Activated CD8-positive, alpha-beta T cell treated with anti-CD3 and anti-CD28 coated beads, Interleukin-2, amount 10 ng/mL, durations not matched to agents 7 days and 5 days (primary cell): Measurements from ENCODE around the gene CRMP1. TPM values are rescaled to one million over a fixed set of nuclear protein-coding genes. Genes with fewer than 3 reads are reported as not detected.

Experiments used
- ATAC-seq: fragments of 150-1000 bp; cut with Tn5 transposase; one replicate; pipeline ENCODE4 v1.10.0; 2021; ENCODE audit warnings: moderate library complexity
- CTCF ChIA-PET: fragments of 350-600 bp; sonication (Branson Sonifier 250); formaldehyde crosslinking; loops from one replicate; lab custom pipeline; 2021; ENCODE audit warnings: antibody characterized with exemption; lab: Charles Lee
- POLR2A ChIA-PET: fragments of 350-600 bp; sonication (Branson Sonifier 250); formaldehyde crosslinking; loops from one replicate; lab custom pipeline; 2021; ENCODE audit warnings: antibody characterized with exemption; lab: Charles Lee
- DNase-seq: peaks from one replicate; pipeline ENCODE4 v3.0.0-alpha.2; 2020
- H3K27ac Mint-ChIP-seq: one replicate; pipeline ENCODE4 v1.8.0; 2021; ENCODE audit warnings: mild to moderate bottlenecking, mixed read lengths
- H3K27me3 Mint-ChIP-seq: one replicate; pipeline ENCODE4 v1.8.0; 2021; ENCODE audit warnings: low read depth, mixed read lengths
- H3K36me3 Mint-ChIP-seq: one replicate; pipeline ENCODE4 v1.8.0; 2021; ENCODE audit warnings: low read depth, mixed read lengths
- H3K4me1 Mint-ChIP-seq: one replicate; pipeline ENCODE4 v1.8.0; 2021; ENCODE audit warnings: low read depth, mixed read lengths
- H3K4me3 Mint-ChIP-seq: one replicate; pipeline ENCODE4 v1.8.0; 2021; ENCODE audit warnings: mild to moderate bottlenecking, mixed read lengths
- H3K9me3 Mint-ChIP-seq: one replicate; pipeline ENCODE4 v1.8.0; 2022; ENCODE audit warnings: mixed read lengths; ENCODE audit not compliant: insufficient read depth
- microRNA-seq: library from miRNA; unstranded; fragments of <30 nt; microRNA quantifications from one replicate; pipeline ENCODE4 v1.2.0, GENCODE V29; 2022
- total RNA-seq, 2 experiments: library from RNA; stranded (reverse); gene quantifications; one replicate each; pipeline ENCODE4 v1.2.3, GENCODE V29; 2021

The CRMP1 gene
- total RNA-seq, 2 experiments from 2014 or later = not detected

GRCh38 chr4:5781691-5782090, 111.2 kb downstream of the CRMP1 start:
- CTCF ChIA-PET = no interaction called here
- no peak for DNase-seq
- Mint-ChIP-seq H3K27me3 (no peaks in the 10 kb centered on the region), H3K36me3 (no peaks in the 10 kb centered on the region), H3K4me1 (no peaks in the 10 kb centered on the region), H3K27ac (no peak overlapping the region), H3K4me3 (no peak overlapping the region), H3K9me3 (peaks cover 9% of the 10 kb centered on the region)
- POLR2A ChIA-PET = interaction anchor here (0.5 kb wide), 1 partner anchor 786 kb away, joined by 3 read pairs; no protein-coding TSS in a partner anchor
- ATAC-seq = no peak

GRCh38 chr4:5780831-5781480, 111.9 kb downstream of the CRMP1 start:
- Mint-ChIP-seq H3K36me3 (no peaks in the 10 kb centered on the region), H3K27ac (no peak overlapping the region), H3K27me3 (no peaks in the 10 kb centered on the region), H3K9me3 (peaks cover 10% of the 10 kb centered on the region), H3K4me1 (no peaks in the 10 kb centered on the region), H3K4me3 (no peak overlapping the region)
- DNase-seq = no peak
- ChIA-PET POLR2A (interaction anchor here (0.5 kb wide), 1 partner anchor 787 kb away, joined by 3 read pairs; no protein-coding TSS in a partner anchor), CTCF (no interaction called here)
- no peak for ATAC-seq

- H3K4me1 Mint-ChIP-seq = no peaks in the 10 kb centered on the region
- no peak overlapping the region for H3K4me3 Mint-ChIP-seq
- DNase-seq = no peak
- no peak for ATAC-seq
- H3K9me3 Mint-ChIP-seq = peaks cover 10% of the 10 kb centered on the region
- ChIA-PET CTCF (no interaction called here), POLR2A (no interaction called here)
- no peaks in the 10 kb centered on the region for H3K36me3 Mint-ChIP-seq
- no peaks in the 10 kb centered on the region for H3K27me3 Mint-ChIP-seq
- no peak overlapping the region for H3K27ac Mint-ChIP-seq
Measured at GRCh38 chr4:5776510-5776909, 116.4 kb downstream of the CRMP1 start.

- Mint-ChIP-seq H3K4me3 (no peak overlapping the region), H3K27ac (no peak overlapping the region), H3K27me3 (no peaks in the 10 kb centered on the region), H3K4me1 (no peaks in the 10 kb centered on the region), H3K36me3 (no peaks in the 10 kb centered on the region), H3K9me3 (peaks cover 10% of the 10 kb centered on the region)
- POLR2A ChIA-PET = no interaction called here
- no peak for DNase-seq
- CTCF ChIA-PET = no interaction called here
- no peak for ATAC-seq
Measured at GRCh38 chr4:5774416-5775036, 118.4 kb downstream of the CRMP1 start.

GRCh38 chr4:5773271-5773555, 119.7 kb downstream of the CRMP1 start:
- no peak overlapping the region for H3K4me3 Mint-ChIP-seq
- DNase-seq (no peak), ATAC-seq (no peak)
- CTCF ChIA-PET = no interaction called here
- H3K27me3 Mint-ChIP-seq = no peaks in the 10 kb centered on the region
- no peaks in the 10 kb centered on the region for H3K36me3 Mint-ChIP-seq
- no peaks in the 10 kb centered on the region for H3K4me1 Mint-ChIP-seq
- peaks cover 10% of the 10 kb centered on the region for H3K9me3 Mint-ChIP-seq
- POLR2A ChIA-PET = no interaction called here
- no peak overlapping the region for H3K27ac Mint-ChIP-seq

GRCh38 chr4:5772528-5773270, 120.2 kb downstream of the CRMP1 start:
- ChIA-PET CTCF (no interaction called here), POLR2A (no interaction called here)
- H3K4me3 Mint-ChIP-seq = no peak overlapping the region
- no peak overlapping the region for H3K27ac Mint-ChIP-seq
- no peaks in the 10 kb centered on the region for H3K27me3 Mint-ChIP-seq
- no peaks in the 10 kb centered on the region for H3K36me3 Mint-ChIP-seq
- H3K4me1 Mint-ChIP-seq = no peaks in the 10 kb centered on the region
- H3K9me3 Mint-ChIP-seq = peaks cover 13% of the 10 kb centered on the region
- no peak for DNase-seq
- ATAC-seq = no peak

Small RNA genes within 50 kb of the gene (microRNA-seq; reads per million reads assigned to microRNA genes)
- not detected for gene MIR378D1

Other genes starting within 250 kb of the CRMP1 start
- gene EVC2, start 184.5 kb downstream of the CRMP1 start, total RNA-seq = 1 to 10 TPM; 1.1 to 1.3 TPM
- 1 to 10 TPM; 1.7 to 1.9 TPM for gene EVC, start 181.9 kb downstream of the CRMP1 start, total RNA-seq
- under 1 TPM; 0.13 to 0.24 TPM for gene C4orf50, start 125.3 kb upstream of the CRMP1 start, total RNA-seq